Measurements from ENCODE around the gene TGIF2LX.
"Not testable (repeated sequence)": the region's sequence is repeated elsewhere in the genome, so short reads cannot be mapped to it uniquely, and the experiment has no call there.

TGIF2LX gene

GRCh38 chrX:89921665-89922064 lies at the start of gene TGIF2LX:
TSS of gene TGIF2LX (plus strand) at chrX:89921908. CDS start at chrX:89922086, 178 bp downstream.
- not testable (repeated sequence) for DNase-seq

GRCh38 chrX:89922338-89922934 lies 728 bp downstream of the TGIF2LX start:
- DNase-seq, result not testable (repeated sequence)

- not testable (repeated sequence) for DNase-seq
Observed at GRCh38 chrX:89943077-89943476, 21.4 kb downstream of the TGIF2LX start.

GRCh38 chrX:89965588-89965987 lies 43.9 kb downstream of the TGIF2LX start:
- not testable (repeated sequence) for DNase-seq

Measured in NCI-H1436 (cell line).